HepG2 (cell line): ENCODE data around the gene C11orf24. TPM values are rescaled to one million over a fixed set of nuclear protein-coding genes. Genes with fewer than 3 reads are reported as not detected.
A peak's percentile ranks its signal among the peaks of the same experiment; 100 is the strongest.

Source experiments
- BORCS8-MEF2B ChIP-seq: sonication (generic); formaldehyde crosslinking; IDR thresholded peaks from 2 replicates; pipeline ENCODE4 v1.8.0; 2022; ENCODE audit warnings: mild to moderate bottlenecking, missing genetic modification reagents
- HDAC1 ChIP-seq: sonication (generic); formaldehyde crosslinking; IDR thresholded peaks from 2 replicates; pipeline ENCODE4 v1.5.1; 2020; ENCODE audit warnings: mild to moderate bottlenecking, missing genetic modification reagents
- KDM3A ChIP-seq: IDR thresholded peaks from 2 replicates; pipeline ENCODE4 v1.6.1; 2018; ENCODE audit warnings: low read depth, missing compliant biosample characterization
- MBD4 ChIP-seq: IDR thresholded peaks from 2 replicates; pipeline ENCODE4 v1.6.1; 2012; ENCODE audit warnings: low read length, inconsistent platforms, borderline replicate concordance
- MLLT10 ChIP-seq: sonication (generic); formaldehyde crosslinking; IDR thresholded peaks from 2 replicates; pipeline ENCODE4 v1.4.0; 2020; ENCODE audit warnings: missing genetic modification reagents
- RBAK ChIP-seq: sonication (generic); formaldehyde crosslinking; IDR thresholded peaks from 2 replicates; pipeline ENCODE4 v1.5.1; 2020; ENCODE audit warnings: mild to moderate bottlenecking, missing genetic modification reagents
- SNAI1 ChIP-seq: sonication (generic); formaldehyde crosslinking; IDR thresholded peaks from 2 replicates; pipeline ENCODE4 v1.5.0; 2020; ENCODE audit warnings: mild to moderate bottlenecking, missing genetic modification reagents, borderline replicate concordance
- STAT5B ChIP-seq: sonication (generic); formaldehyde crosslinking; IDR thresholded peaks from 2 replicates; pipeline ENCODE4 v1.4.0; 2020; ENCODE audit warnings: missing genetic modification reagents
- U2AF2 ChIP-seq: fragments of 200-400 bp; formaldehyde crosslinking; IDR thresholded peaks from 2 replicates; pipeline ENCODE4 v1.6.1; 2017; ENCODE audit warnings: low read depth, mild to moderate bottlenecking, low read length
- YEATS2 ChIP-seq: sonication (generic); formaldehyde crosslinking; IDR thresholded peaks from 2 replicates; pipeline ENCODE4 v1.4.0; 2020; ENCODE audit warnings: missing genetic modification reagents, borderline replicate concordance
- ZFP90 ChIP-seq: sonication (generic); formaldehyde crosslinking; IDR thresholded peaks from 2 replicates; pipeline ENCODE4 v1.8.0; 2022; ENCODE audit warnings: missing genetic modification reagents, mild to moderate bottlenecking, inconsistent platforms, borderline replicate concordance
- ZNF382 ChIP-seq: sonication (generic); formaldehyde crosslinking; IDR thresholded peaks from 2 replicates; pipeline ENCODE4 v1.5.0; 2020; ENCODE audit warnings: missing genetic modification reagents, mild to moderate bottlenecking, borderline replicate concordance
- ZNF550 ChIP-seq: sonication (generic); formaldehyde crosslinking; IDR thresholded peaks from 2 replicates; pipeline ENCODE4 v1.4.0; 2020; ENCODE audit warnings: mild to moderate bottlenecking, missing genetic modification reagents, borderline replicate concordance
- ZNF670 ChIP-seq: sonication (generic); formaldehyde crosslinking; IDR thresholded peaks from 2 replicates; pipeline ENCODE4 v1.8.0; 2022; ENCODE audit warnings: mild to moderate bottlenecking, missing genetic modification reagents, borderline replicate concordance
- ZNF724P ChIP-seq: sonication (generic); formaldehyde crosslinking; IDR thresholded peaks from 2 replicates; pipeline ENCODE4 v1.8.0; 2022; ENCODE audit warnings: missing genetic modification reagents, borderline replicate concordance
- ZNF850 ChIP-seq: sonication (generic); formaldehyde crosslinking; conservative IDR thresholded peaks from 2 replicates; pipeline ENCODE4 v1.9.0; 2021; ENCODE audit warnings: mild to moderate bottlenecking, missing genetic modification reagents
- polyA plus RNA-seq, 8 experiments: library from polyadenylated mRNA; depleted of rRNA in 3 of 8; stranded (reverse) in 7 of 8; unstranded in 1 of 8; fragments of >200 nt; fragmentation: Illumina TruSeq in 4 of 8; extraction: Trizol in 4 of 8; gene quantifications; 2 replicates each; pipeline versions ENCODE4 v1.2.1 to v1.2.3, GENCODE V29; 2011 to 2016; ENCODE audit warnings: low read depth in 4 of 8, missing spikeins in 1 of 8, mixed read lengths in 1 of 8; ENCODE audit not compliant: insufficient read depth in 1 of 8
- total RNA-seq, 5 experiments: library from RNA; depleted of rRNA; stranded (reverse); fragments of >200 nt; fragmentation: Illumina TruSeq; extraction: Trizol; gene quantifications; 2 replicates each; pipeline ENCODE4 v1.2.3, GENCODE V29; 2016; ENCODE audit warnings: low read depth in 1 of 5
- TF ChIP-seq, protein P1 (sequence below): IDR thresholded peaks from 2 replicates; pipeline ENCODE4 v1.6.1; 2018; ENCODE audit warnings: missing genetic modification reagents
- TF ChIP-seq, protein P2 (sequence below): sonication (generic); formaldehyde crosslinking; IDR thresholded peaks from 2 replicates; pipeline ENCODE4 v1.5.0; 2020; ENCODE audit warnings: missing genetic modification reagents
- TF ChIP-seq, protein P3 (sequence below): sonication (generic); formaldehyde crosslinking; IDR thresholded peaks from 2 replicates; pipeline ENCODE4 v1.4.0; 2020; ENCODE audit warnings: low read depth, mild to moderate bottlenecking, missing genetic modification reagents
- TF ChIP-seq, protein P4 (sequence below): sonication (generic); formaldehyde crosslinking; IDR thresholded peaks from 2 replicates; pipeline ENCODE4 v1.4.0; 2020; ENCODE audit warnings: mild to moderate bottlenecking, missing genetic modification reagents
- TF ChIP-seq, protein P5 (sequence below): sonication (generic); formaldehyde crosslinking; IDR thresholded peaks from 2 replicates; pipeline ENCODE4 v1.4.0; 2020; ENCODE audit warnings: missing genetic modification reagents
- TF ChIP-seq, protein P6 (sequence below): sonication (generic); formaldehyde crosslinking; IDR thresholded peaks from 2 replicates; pipeline ENCODE4 v1.4.0; 2020; ENCODE audit warnings: mild to moderate bottlenecking, missing genetic modification reagents
- TF ChIP-seq, protein P7 (sequence below): sonication (generic); formaldehyde crosslinking; conservative IDR thresholded peaks from 2 replicates; pipeline ENCODE4 v1.5.0; 2020; ENCODE audit warnings: missing genetic modification reagents

The C11orf24 gene
- total and polyA plus RNA-seq, 2 of the 13 experiments (the other 11 are each of a cell fraction or from before 2014, with no cell fraction given) = 52.9 to 55.5 TPM

DNA sequence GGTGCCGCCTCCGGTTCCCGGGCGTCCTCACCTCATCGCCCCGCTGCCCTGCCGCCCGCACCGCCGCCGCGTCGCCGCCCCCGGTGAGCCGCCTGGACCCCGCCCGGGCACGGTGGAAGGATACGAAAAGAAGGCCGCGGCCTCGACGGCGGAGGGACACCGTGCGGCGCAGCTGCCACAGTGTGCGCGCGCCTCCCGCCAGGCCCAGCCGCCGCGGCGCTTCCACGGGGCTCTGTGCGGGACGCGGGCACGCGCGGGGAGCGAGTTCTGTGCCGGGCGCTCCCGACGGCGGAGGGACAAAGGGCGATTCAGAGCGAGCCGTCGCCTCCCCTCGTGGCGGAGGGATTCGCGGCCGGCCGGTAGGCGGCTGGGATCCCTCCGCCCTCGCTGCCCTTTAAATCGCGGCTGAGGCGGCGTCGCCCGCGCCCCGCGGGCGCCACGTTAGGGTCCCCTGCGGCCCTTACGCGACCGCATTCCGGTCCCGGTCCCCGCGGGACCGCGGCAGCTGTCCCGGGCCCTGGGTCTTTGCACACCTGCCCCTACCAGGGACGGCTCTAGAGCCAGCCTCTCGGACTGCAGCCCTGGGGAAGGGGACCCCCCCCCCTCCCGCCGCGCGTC is 58.1 kb downstream of the C11orf24 start (continued):
- TF ChIP-seq, protein P1, sequence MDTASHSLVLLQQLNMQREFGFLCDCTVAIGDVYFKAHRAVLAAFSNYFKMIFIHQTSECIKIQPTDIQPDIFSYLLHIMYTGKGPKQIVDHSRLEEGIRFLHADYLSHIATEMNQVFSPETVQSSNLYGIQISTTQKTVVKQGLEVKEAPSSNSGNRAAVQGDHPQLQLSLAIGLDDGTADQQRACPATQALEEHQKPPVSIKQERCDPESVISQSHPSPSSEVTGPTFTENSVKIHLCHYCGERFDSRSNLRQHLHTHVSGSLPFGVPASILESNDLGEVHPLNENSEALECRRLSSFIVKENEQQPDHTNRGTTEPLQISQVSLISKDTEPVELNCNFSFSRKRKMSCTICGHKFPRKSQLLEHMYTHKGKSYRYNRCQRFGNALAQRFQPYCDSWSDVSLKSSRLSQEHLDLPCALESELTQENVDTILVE (CRISPR knock-in tag) = peak; percentile 92
- TF ChIP-seq, protein P2, sequence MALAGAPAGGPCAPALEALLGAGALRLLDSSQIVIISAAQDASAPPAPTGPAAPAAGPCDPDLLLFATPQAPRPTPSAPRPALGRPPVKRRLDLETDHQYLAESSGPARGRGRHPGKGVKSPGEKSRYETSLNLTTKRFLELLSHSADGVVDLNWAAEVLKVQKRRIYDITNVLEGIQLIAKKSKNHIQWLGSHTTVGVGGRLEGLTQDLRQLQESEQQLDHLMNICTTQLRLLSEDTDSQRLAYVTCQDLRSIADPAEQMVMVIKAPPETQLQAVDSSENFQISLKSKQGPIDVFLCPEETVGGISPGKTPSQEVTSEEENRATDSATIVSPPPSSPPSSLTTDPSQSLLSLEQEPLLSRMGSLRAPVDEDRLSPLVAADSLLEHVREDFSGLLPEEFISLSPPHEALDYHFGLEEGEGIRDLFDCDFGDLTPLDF (CRISPR knock-in tag) = peak; percentile 69
- TF ChIP-seq HDAC1 (CRISPR knock-in tag) (no peak), ZNF724P (CRISPR knock-in tag) (no peak), MLLT10 (CRISPR knock-in tag) (no peak), KDM3A (CRISPR knock-in tag) (peak; percentile 86; the same call in 1 of the 2 replicates), ZNF550 (CRISPR knock-in tag) (no peak), ZNF670 (CRISPR knock-in tag) (no peak), SNAI1 (0 out of 2 replicates have a peak, but pooled peaks have one; percentile 31), STAT5B (CRISPR knock-in tag) (no peak), U2AF2 (peak; percentile 97), ZNF382 (CRISPR knock-in tag) (no peak), RBAK (CRISPR knock-in tag) (no peak), BORCS8-MEF2B (CRISPR knock-in tag) (no peak), ZNF850 (CRISPR knock-in tag) (no peak), MBD4 (no peak), YEATS2 (CRISPR knock-in tag) (no peak), ZFP90 (no peak)
- TF ChIP-seq, protein P3, sequence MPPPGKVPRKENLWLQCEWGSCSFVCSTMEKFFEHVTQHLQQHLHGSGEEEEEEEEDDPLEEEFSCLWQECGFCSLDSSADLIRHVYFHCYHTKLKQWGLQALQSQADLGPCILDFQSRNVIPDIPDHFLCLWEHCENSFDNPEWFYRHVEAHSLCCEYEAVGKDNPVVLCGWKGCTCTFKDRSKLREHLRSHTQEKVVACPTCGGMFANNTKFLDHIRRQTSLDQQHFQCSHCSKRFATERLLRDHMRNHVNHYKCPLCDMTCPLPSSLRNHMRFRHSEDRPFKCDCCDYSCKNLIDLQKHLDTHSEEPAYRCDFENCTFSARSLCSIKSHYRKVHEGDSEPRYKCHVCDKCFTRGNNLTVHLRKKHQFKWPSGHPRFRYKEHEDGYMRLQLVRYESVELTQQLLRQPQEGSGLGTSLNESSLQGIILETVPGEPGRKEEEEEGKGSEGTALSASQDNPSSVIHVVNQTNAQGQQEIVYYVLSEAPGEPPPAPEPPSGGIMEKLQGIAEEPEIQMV = peak; percentile 54; the same call in 1 of the 2 replicates
- TF ChIP-seq, protein P4, sequence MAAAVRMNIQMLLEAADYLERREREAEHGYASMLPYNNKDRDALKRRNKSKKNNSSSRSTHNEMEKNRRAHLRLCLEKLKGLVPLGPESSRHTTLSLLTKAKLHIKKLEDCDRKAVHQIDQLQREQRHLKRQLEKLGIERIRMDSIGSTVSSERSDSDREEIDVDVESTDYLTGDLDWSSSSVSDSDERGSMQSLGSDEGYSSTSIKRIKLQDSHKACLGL = no peak; the same call in 1 of the 2 replicates
- TF ChIP-seq, protein P5, sequence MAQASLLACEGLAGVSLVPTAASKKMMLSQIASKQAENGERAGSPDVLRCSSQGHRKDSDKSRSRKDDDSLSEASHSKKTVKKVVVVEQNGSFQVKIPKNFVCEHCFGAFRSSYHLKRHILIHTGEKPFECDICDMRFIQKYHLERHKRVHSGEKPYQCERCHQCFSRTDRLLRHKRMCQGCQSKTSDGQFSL (CRISPR knock-in tag) = peak; percentile 76; the same call in 1 of the 2 replicates
- TF ChIP-seq, protein P6, sequence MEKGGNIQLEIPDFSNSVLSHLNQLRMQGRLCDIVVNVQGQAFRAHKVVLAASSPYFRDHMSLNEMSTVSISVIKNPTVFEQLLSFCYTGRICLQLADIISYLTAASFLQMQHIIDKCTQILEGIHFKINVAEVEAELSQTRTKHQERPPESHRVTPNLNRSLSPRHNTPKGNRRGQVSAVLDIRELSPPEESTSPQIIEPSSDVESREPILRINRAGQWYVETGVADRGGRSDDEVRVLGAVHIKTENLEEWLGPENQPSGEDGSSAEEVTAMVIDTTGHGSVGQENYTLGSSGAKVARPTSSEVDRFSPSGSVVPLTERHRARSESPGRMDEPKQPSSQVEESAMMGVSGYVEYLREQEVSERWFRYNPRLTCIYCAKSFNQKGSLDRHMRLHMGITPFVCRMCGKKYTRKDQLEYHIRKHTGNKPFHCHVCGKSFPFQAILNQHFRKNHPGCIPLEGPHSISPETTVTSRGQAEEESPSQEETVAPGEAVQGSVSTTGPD (CRISPR knock-in tag) = no peak
- TF ChIP-seq, protein P7, sequence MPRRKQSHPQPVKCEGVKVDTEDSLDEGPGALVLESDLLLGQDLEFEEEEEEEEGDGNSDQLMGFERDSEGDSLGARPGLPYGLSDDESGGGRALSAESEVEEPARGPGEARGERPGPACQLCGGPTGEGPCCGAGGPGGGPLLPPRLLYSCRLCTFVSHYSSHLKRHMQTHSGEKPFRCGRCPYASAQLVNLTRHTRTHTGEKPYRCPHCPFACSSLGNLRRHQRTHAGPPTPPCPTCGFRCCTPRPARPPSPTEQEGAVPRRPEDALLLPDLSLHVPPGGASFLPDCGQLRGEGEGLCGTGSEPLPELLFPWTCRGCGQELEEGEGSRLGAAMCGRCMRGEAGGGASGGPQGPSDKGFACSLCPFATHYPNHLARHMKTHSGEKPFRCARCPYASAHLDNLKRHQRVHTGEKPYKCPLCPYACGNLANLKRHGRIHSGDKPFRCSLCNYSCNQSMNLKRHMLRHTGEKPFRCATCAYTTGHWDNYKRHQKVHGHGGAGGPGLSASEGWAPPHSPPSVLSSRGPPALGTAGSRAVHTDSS (CRISPR knock-in tag) = no peak
